ENCODE data around the gene FABP2. TPM values are rescaled to one million over a fixed set of nuclear protein-coding genes. Genes with fewer than 3 reads are reported as not detected.

The FABP2 gene
- total RNA-seq, 1 donor from 2014 or later: not detected

DNA sequence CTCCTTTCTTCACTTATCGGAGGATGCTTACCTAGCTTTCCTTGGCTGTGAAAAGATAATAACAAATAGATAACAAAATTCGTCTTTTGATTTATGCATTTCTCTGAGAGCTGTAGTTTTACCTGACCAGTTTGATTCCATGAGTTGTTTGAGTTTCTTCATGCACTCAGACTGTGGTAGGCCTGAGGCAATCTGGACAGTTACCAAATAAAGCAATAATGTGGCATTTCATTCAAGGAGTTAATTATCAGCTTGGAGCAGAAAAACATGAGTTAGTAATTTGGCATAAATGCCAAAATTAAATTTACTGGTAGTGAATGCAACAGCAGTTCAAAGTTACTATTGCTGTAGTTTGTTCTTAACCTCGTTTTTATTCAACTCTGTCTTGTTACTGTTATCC is 53.5 kb downstream of the FABP2 start:
- ATAC-seq (no peak), DNase-seq (ENCODE audit: low spot score) (no peak)

Other genes starting within 250 kb of the FABP2 start
- gene MYOZ2, start 186.3 kb downstream of the FABP2 start, total RNA-seq: not detected
- gene USP53, start 109.4 kb downstream of the FABP2 start, total RNA-seq: 5.6 TPM